GM21619 (cell line): ENCODE measurements around the gene WDR64.

Experiments
- ATAC-seq: cut with Tn5 transposase; IDR thresholded peaks from one replicate; pipeline ENCODE4 v1.9.1; 2021; ENCODE audit not compliant: unreplicated experiment

The WDR64 gene

DNA sequence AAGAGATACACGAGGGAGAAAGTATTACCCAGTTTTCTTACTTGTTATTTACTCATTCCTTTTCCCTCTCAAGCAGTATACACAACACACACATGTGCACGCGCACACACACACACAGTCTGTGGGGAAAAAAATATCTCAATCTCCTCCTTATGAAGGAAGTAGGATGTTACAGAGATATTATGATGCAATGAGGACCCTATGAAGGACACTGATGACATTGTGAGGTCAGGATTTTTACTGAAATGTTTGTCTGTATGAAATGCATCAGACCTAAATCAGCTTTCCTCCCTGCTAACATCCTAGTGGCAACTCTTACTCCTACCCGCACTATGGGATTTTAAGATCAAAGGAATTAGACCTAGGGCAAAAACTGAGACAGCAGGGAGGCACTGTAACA, at the start of gene WDR64:
WDR64 (plus strand) TSS at position 270 of the 400 bp plus-strand sequence. CDS start 204 bp downstream, outside the sequence.
- no peak for ATAC-seq

DNA sequence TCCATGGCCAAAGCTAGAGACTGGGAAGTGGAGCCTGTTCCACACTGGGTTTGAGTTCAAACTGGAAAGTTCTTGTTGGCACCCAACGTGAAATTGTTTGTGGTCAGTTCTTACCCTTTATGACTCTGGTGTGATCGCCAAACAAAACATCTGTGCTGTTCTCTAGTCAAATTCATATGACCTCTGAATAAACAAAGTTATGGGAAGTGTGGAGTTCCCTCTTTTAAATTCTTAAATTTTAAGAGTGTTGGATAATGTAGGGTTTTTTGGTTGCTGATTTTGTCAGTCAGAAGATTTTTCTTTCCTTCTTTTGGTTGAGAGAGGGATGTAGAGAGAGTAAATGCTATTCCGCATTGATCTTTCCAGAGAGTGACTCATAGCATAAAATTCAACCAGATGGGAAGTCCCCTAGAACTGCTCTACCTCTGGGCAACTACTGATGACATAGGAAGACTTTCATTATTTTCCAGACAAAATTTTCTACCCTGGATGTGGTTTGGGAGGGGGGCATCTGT, 48.3 kb upstream of the WDR64 start:
- no peak for ATAC-seq

DNA sequence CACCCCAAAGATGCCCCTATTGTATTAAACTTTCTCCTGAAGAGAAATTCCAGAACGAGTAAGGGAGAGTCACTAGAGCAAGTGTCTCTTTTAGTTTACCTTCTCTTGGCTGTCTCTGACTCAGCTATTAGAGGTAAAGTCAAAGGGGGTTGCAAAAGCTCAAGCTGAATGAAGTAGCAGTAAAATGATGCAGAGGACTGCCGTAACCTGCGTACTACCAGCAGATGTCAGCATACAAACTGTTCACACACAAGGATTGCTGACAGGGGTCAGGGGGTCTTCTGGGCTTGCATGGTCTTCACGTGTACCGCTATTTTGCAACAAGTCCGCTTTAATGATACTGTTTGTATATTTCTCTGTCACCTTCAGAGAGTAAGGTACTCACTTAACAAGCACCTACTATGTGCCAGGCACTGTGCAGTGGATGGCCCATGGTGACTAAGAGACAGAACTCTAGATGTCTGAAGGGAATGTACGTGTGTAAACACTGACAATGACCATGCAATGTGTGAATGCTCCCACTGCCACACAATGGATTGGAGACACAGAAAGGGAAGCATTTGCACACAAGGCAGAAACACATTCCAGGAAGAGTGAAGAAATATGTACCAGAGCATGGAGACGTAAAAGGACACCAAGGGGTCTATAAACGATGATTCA, 46.8 kb upstream of the WDR64 start:
- no peak for ATAC-seq

DNA sequence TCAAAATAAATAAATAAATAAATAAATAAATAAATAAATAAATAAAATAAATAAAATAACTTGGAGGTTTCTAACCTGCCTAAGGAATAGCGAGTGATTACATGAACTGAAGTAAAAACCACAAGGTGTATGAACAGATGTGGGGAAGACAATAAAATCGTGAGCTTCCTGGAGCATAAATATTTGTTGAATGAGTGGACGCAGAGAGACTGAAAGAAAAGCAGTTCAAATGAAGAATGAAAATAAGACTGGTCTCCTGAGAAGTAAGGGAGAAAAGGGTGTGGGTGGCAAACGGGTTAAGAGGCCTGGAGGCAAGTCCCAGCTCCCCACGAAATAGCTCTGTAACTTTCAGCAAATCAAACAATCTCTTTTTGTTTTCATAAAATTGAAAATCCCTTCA, 45.5 kb upstream of the WDR64 start:
- no peak for ATAC-seq

DNA sequence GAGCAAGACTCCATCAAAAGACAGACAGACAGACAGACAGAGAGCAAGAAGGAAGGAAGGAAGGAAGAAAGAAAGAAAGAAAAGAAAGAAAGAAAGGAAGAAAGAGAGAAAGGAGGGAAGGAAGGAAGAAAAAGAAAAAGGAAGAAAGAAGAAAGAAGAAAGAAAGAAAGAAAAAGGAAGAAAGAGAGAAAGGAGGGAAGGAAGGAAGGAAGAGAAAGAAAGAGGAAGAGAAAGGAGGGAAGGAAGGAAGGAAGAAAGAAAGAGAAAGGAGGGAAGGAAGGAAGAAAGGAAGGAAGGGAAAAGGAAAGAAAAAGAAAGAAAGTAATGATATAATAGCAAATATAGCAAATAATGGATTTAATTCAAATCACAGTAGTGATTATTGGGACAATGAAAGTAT, 44.6 kb upstream of the WDR64 start:
- no peak for ATAC-seq

DNA sequence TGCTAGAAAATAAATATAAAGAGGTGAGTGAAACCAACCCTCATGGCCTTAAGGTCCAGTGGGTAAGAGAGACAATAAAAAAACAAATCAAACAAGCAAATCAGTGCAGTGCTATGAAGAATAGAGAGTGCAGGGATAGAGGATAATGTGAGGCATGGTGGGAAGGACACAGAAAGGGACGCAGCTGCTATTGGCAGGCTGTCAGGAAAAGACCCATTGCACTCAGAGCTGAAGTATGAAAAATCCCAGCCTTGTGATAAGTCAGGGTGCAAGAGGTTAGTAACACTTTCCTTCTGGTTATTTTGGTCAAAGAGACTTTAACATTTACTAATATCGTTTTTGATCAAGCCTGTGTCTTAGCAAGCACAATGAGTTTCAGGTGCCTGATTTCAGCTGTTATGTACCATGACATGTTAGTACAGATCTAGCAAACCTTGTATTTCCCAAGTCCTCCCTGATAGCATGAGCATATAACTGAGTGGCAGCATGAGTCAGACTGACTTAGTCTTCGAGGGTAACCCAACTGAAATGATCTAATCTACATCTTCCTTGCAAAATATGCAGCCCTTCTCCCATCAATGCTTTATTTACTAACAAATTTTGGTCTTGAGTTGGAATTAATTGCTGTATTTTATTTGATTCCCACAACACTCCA, 43.6 kb upstream of the WDR64 start:
- no peak for ATAC-seq

DNA sequence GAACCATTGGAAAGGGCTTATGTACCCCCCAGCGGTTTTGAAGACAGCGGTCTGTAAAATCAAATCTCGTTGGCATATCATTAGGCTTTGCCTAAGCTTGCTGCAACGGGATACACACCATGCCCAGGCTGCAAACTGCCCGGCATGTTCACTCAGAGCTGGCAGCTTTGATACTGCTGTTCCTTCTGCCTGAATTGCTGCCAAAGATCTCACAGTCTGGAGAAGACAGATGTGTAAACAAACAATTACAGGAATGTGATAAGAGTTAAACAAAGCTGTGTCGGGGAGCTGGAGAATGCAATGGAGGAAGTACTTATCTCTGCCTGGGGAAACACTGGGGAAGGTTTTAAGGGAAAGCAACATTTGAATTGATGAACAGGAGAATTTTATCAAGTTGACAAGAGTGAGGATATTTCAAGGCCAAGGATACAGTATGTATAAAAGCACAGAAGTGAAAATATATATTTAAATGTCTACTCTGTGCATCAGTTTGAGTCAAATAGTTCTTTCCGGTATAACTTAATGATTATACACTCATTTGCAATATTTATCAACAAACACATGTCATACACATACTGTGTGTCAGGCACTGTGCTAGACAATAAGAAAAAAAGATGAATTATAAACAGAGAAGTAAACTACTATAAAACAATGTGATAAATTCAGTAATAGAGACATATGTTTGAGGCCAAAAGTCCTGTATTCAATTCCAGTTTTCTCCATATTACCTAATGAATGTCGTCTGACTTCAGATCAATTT, 41.8 kb upstream of the WDR64 start:
- no peak for ATAC-seq

DNA sequence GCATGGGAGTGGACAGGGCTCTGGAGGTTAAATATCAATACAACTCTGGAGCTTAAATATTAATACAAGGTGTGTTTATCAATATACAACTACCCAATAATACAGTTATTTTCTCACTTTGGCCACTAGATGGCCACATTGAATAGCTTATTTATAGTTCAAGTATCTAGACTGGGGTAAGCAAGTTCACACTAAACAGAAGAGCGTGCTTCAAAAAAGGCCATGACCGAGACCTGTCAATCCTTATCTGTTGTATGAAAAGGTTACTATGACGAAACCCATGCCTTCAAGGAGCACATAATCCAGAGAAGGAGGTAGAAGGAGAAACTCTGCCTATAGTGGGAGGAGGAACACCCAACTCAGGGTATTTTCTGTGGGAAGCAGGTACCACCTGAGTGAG, 41.0 kb upstream of the WDR64 start:
- peak; percentile 88 for ATAC-seq

DNA sequence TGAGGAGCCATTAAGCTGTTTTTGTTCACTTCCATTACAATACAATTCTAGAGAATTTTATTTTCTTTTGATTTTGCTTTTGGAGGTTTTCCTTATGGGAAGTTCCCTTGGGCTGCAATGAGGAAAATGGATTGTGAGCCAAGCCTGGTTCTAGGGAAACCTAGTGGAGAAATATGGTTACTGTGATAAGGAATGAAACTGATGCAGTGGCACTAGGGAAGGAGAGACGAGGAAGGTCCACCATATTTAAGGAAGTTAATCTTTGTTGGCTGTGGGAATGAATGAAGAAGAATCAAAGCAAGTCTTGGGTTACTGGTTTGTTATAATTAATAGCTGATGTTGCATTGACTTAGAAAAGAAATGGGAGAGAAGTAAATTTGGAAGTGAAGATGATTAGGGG, 40.3 kb upstream of the WDR64 start:
- ATAC-seq: no peak

DNA sequence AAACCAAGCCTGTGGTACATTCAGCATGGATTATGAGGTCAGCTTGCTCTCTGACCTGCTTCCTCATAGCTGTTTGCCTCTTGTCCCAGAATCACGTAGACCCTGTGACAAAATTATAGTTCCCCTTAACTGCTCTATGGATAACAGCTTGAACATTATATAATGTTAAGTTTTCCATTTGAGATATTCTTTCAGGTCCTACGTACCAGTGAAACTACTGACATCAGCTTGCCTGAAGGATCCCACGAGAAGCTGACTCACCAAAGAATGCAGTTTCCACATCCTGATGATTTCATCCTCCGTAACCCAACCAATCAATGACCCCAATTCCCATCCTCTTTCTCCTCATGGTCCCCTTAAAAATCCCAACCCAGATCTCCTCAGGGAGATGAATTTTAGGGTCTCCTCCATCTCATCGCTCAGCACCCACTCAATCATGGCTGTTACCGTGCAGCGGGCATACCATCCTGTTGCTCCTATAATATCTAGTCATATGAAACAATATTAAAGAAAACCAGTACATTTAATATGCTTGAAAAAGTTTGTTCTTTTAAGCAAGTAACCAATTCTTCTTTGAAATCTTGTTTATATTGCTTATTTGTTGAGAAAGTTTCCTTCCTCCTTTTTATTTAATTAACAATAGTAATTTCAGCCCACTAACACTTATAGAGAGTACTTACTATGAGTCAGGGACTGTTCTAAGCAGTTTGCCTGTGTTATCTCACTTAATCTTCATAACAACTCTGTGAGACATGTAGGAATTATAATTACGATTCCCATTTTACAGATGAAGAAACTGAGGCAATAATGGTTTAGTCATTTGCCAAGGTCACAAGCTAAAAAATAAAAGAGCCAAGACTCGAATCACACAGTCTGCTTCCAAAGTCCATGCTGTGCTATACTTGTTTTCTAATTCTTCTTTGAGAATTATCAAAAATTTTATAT, 39.3 kb upstream of the WDR64 start:
- ATAC-seq: no peak

DNA sequence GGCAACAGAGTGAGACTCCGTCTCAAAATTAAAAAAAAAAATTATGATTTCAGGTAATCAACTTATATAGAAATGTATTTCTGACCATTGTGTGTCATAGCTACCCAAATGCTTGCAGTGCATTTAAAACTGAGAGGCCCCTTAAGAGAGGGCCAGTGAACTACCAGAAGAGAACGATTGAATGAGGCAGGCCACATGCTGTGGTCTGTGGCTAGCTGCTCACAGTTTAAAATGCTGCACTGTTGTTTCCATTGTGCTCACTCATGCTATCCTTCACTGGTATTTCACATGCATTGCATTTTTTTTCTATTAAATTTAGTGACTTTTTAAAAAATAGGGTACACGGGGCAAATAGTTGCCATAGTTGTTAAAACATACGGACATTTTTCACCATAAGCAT, 37.9 kb upstream of the WDR64 start:
- no peak for ATAC-seq

DNA sequence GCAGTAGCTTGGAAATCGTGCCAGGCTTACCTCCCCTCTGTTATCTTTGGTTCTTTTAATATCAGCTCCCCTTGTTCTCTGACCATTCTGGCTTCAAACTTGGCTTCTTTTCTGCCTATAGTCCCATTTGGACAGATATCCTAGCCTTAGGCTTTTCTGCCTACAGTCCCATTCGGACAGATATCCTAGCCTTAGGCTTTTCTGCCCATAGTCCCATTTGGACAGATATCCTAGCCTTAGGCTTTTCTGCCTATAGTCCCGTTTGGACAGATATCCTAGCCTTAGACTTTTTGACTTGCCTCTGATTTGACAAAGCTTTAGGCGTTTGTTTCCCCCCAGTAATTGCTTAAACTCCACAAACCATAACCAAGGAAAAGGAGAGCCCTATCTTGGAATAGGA, 37.5 kb upstream of the WDR64 start:
- ATAC-seq: no peak

DNA sequence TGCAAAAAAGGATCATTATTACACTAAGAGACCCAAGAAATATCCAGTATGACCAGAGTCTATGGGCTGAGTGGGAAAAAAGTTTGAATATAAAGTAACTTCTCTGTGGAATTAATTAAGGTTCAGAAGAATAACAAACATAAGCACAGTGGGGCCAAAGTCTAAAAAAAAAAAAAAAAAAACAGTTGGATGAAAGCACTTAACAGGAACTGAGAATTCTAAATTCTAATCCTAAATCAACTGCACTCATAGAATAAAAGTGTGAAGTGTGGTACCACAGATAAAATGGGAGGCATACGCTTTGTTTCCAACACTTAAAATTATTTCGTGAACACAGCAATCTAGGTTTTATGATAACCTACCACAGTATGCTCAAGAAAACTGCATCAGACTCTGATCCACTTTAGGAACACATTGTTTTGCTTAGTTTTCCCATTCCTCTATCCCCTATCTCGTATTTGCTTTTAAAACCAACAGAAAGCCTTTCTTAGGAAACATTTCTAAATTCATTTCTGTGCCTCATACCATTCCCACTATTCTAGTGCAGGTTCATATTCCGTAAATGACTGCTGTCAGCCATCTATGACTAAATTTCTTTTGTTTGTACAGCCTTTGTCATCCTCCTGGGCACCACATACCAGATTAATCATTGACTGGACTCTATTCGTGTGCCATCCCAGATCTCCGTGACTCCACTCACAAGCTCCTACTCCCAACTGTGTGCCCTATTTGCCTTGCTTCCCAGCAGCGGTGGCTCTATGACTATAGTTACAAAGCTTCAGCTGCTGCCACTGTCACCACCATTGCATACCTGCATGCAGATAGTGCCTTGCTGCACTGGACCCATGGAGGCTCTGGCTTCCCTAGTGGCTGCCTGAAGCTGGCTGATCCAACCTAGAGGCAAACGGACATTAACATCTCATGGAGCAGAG, 36.8 kb upstream of the WDR64 start:
- ATAC-seq: no peak

DNA sequence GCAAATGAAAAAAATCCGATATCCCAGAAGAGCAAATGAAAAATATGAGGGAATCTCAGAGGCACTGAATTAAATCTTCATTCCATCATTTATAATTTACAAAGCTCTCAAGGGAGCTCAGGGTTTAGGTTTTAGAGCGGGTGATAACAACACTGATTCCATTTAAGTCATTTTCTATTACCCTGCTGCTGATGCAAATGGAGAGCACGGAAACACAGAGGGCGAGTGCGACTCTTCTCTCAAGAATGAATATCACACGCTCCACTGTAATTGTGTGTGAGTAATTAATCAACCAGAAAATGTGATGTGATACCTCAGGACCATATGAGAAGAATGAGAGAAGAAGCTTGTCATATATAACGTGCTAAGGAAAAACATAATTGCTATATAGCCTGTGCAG, 34.7 kb upstream of the WDR64 start:
- no peak for ATAC-seq

DNA sequence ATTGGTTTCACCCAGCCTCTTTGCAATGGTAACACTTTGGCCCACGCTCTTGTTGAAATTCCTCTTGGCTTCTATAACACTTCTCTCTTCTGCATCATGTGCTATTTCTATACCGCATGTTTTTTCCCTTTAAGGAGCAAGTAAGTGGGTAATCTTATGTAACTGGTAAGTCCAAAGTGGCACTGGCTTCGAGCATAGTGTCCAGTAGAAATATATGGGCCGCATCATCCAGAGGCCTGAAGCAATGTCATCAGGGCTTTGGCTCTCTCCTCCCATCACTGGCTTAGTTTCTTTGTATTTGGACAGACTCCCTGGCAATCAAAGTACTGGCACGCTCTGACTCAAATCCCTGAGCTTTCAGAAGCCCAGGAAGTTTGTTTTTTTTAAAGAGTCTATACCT, 29.4 kb upstream of the WDR64 start:
- no peak for ATAC-seq

DNA sequence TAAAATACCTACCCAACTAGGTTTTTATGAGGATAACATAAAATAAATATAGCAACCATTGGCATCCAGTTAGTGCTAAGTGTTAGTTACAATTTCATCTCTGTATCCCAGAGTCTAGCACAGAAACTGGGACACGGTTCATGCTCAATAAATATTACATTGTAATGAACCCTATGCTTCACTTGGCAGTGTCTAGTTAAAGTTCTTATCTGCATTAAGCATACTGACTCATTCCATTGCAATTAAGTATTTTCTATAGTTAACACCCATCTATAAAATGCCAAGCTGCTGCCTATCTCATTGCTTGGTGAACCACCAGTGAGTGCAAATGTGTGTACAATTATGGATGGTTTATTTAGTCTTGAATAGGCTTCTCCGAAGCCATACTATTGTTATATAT, 27.1 kb upstream of the WDR64 start:
- ATAC-seq: no peak

DNA sequence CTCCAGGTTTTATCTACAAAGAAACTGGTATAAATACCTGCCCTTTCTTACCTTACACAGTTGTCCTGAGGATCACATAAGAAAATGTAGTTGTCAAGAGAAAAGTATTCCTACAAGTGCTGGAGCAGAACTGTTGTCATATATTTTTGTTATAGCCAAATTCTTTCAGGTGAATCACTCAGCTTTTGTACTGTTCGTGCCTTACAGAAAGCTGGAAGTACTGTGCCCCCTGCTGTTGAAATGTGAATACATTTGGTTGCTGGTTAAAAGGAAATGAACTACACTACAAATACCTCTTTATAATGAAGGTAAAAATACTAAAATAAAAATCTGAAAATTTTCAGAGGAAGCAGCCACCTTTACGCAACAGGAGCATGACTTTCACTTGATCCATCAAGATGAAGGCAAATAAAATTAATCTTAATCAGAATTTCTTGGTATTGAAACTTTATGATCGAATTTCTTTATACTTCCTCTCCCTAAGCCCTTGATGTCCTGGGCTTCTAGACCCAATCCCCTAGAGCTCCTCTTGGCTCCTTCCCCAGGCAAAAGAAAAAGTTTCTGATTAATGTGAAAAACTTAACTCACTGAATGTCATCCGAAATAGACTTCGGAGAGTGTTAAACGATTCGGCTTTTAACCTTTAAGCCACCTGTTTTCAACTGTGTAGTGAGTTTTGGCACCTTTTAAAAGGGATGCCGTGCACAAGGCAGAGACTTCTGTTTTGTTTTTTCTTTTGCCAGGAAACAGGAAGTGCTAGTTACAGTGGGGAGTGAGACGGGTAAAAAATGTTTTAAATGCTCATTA, 24.4 kb upstream of the WDR64 start:
- ATAC-seq: peak; percentile 83

DNA sequence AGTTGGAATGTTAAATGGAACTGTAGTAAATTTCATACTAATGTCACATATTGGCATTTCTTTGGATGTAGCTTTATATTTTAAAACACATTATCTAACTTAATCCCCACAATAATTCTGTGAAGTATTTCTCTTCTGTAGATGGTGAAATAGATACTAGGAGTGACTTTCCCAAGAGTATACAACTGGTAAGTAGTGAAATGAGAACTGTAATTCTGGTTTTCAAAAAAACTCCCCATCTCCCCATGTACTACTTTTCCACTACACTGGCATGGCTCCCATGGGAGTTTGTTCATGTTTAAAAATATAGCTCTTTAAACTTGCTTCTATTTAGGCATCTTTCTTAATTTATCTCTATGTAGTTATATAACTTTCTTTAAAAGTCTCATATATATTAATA, 22.1 kb upstream of the WDR64 start:
- no peak for ATAC-seq

DNA sequence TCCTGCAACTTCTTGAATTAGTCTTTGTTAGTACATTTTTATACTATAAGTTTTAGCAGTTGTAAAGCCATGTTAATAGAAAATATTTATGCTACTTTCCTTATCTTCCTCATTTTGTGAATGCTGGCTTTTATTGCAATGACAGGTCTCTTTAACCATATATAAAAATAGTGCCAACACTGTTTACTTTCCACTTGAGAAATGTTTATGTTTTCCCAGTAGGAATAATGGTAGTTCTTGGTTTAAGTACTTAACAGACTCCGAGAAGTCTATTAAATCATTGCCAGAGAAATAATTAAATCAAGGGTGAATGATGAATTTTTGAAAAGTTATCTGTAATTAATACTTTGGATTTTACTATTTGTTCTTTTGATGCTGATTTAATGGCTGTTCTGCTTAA, 21.6 kb upstream of the WDR64 start:
- no peak for ATAC-seq
